IMR-90 (cell line): ENCODE measurements around the gene AMOTL1. TPM values are rescaled to one million over a fixed set of nuclear protein-coding genes. Genes with fewer than 3 reads are reported as not detected.

Source experiments
- ATAC-seq: fragments of 200-7000 bp; cut with Tn5 transposase; 2 replicates; pipeline ENCODE4 v1.9.1; 2020; ENCODE audit warnings: low read depth, mild to moderate bottlenecking, moderate library complexity
- BruUV-seq: library from RNA; stranded (reverse); fragments of 400-500 nt; replicated peaks from 2 replicates; lab custom pipeline; 2021; lab: Mats Ljungman, UMichigan
- CTCF ChIA-PET: fragments of 300-600 bp; formaldehyde crosslinking; extraction: SDS; loops from one replicate; lab custom pipeline; 2021; ENCODE audit warnings: antibody characterized with exemption; lab: Yijun Ruan, JAX
- POLR2A ChIA-PET: fragments of 300-600 bp; sonication (Branson Sonifier 250); formaldehyde crosslinking; loops from one replicate; lab custom pipeline; 2022; ENCODE audit warnings: antibody characterized with exemption; ENCODE audit not compliant: unreplicated experiment; lab: Charles Lee
- DNase-seq: peaks from one replicate; pipeline ENCODE4 v3.0.0; 2013
- H2AFZ ChIP-seq: replicated peaks from 2 replicates; pipeline ENCODE3; 2013; ENCODE audit warnings: low read length, mild to moderate bottlenecking; ENCODE audit not compliant: poor library complexity
- H2AK5ac ChIP-seq: 2 replicates; pipeline ENCODE4 v1.6.1; 2013; ENCODE audit warnings: low read depth, low read length, inconsistent platforms
- H2AK9ac ChIP-seq: replicated peaks from 2 replicates; pipeline ENCODE3; 2013; ENCODE audit warnings: mild to moderate bottlenecking, low read depth, low read length, moderate library complexity; ENCODE audit not compliant: poor library complexity
- H2BK120ac ChIP-seq: 2 replicates; pipeline ENCODE4 v1.6.1; 2013; ENCODE audit warnings: low read depth, low read length, inconsistent platforms
- H2BK15ac ChIP-seq: 3 replicates; pipeline ENCODE4 v1.6.1; 2013; ENCODE audit warnings: low read depth, low read length, inconsistent platforms
- H2BK20ac ChIP-seq: 2 replicates; pipeline ENCODE4 v1.6.1; 2013; ENCODE audit warnings: low read depth, mild to moderate bottlenecking, inconsistent platforms, low read length, moderate library complexity
- H2BK5ac ChIP-seq: 2 replicates; pipeline ENCODE4 v1.6.1; 2013; ENCODE audit warnings: mild to moderate bottlenecking, low read depth, low read length, inconsistent platforms; ENCODE audit not compliant: poor library complexity, severe bottlenecking
- H3K14ac ChIP-seq: replicated peaks from 2 replicates; pipeline ENCODE4 v1.6.1; 2013; ENCODE audit warnings: low read depth, low read length, inconsistent platforms
- H3K18ac ChIP-seq: 2 replicates; pipeline ENCODE4 v1.6.1; 2013; ENCODE audit warnings: low read depth, low read length, control low read depth
- H3K23ac ChIP-seq: 2 replicates; pipeline ENCODE4 v1.6.1; 2013; ENCODE audit warnings: low read depth, low read length, inconsistent platforms
- H3K27ac ChIP-seq: 2 replicates; pipeline ENCODE4 v1.5.1; 2013; ENCODE audit warnings: mild to moderate bottlenecking, control low read depth, low read length; ENCODE audit not compliant: insufficient read depth
- H3K27me3 ChIP-seq: 2 replicates; pipeline ENCODE4 v1.6.1; 2013; ENCODE audit warnings: low read length; ENCODE audit not compliant: control insufficient read depth, insufficient read depth
- H3K36me3 ChIP-seq: 2 replicates; pipeline ENCODE4 v1.6.1; 2013; ENCODE audit warnings: low read length, mixed read lengths; ENCODE audit not compliant: control insufficient read depth, insufficient read depth
- H3K4ac ChIP-seq: 2 replicates; pipeline ENCODE4 v1.6.1; 2013; ENCODE audit warnings: low read depth, low read length, inconsistent platforms
- H3K4me1 ChIP-seq: 2 replicates; pipeline ENCODE4 v1.6.1; 2013; ENCODE audit warnings: low read length, mixed read lengths; ENCODE audit not compliant: control insufficient read depth, insufficient read depth
- H3K4me2 ChIP-seq: 2 replicates; pipeline ENCODE4 v1.6.1; 2013; ENCODE audit warnings: low read depth, mild to moderate bottlenecking, control low read depth, low read length, moderate library complexity
- H3K4me3 ChIP-seq: 2 replicates; pipeline ENCODE4 v1.5.1; 2013; ENCODE audit warnings: low read depth, mild to moderate bottlenecking, control low read depth, low read length, moderate library complexity; ENCODE audit not compliant: insufficient read depth
- H3K56ac ChIP-seq: 2 replicates; pipeline ENCODE4 v1.6.1; 2013; ENCODE audit warnings: low read length, inconsistent platforms; ENCODE audit not compliant: insufficient read depth; ENCODE audit errors: extremely low read depth
- H3K79me1 ChIP-seq, 2 experiments: 2 replicates each; pipeline ENCODE4 v1.6.1; 2013; ENCODE audit warnings: low read length in 2 of 2, inconsistent platforms in 1 of 2, low read depth in 1 of 2
- H3K9ac ChIP-seq: 2 replicates; pipeline ENCODE4 v1.6.1; 2013; ENCODE audit warnings: low read depth, low read length, control low read depth
- H3K9me1 ChIP-seq: 2 replicates; pipeline ENCODE4 v1.6.1; 2013; ENCODE audit warnings: low read length, inconsistent platforms; ENCODE audit not compliant: insufficient read depth
- H3K9me3 ChIP-seq: 2 replicates; pipeline ENCODE4 v1.6.1; 2013; ENCODE audit warnings: low read length; ENCODE audit not compliant: control insufficient read depth, insufficient read depth
- H4K20me1 ChIP-seq: 2 replicates; pipeline ENCODE4 v1.6.1; 2013; ENCODE audit warnings: low read length, inconsistent platforms; ENCODE audit not compliant: insufficient read depth
- H4K5ac ChIP-seq: 2 replicates; pipeline ENCODE4 v1.6.1; 2013; ENCODE audit warnings: mild to moderate bottlenecking, low read depth, low read length, control low read depth
- H4K8ac ChIP-seq, 2 experiments: 2 replicates each; pipeline ENCODE4 v1.6.1; 2013; ENCODE audit warnings: low read depth in 2 of 2, low read length in 2 of 2, control low read depth in 1 of 2, inconsistent platforms in 1 of 2
- H4K91ac ChIP-seq: 2 replicates; pipeline ENCODE4 v1.6.1; 2013; ENCODE audit warnings: low read depth, low read length, inconsistent platforms; ENCODE audit not compliant: insufficient read depth
- BHLHE40 ChIP-seq: fragments of 150-350 bp; IDR thresholded peaks from 2 replicates; pipeline ENCODE4 v1.6.1; 2016; ENCODE audit warnings: mild to moderate bottlenecking, low read depth, low read length
- CHD1 ChIP-seq: IDR thresholded peaks from 2 replicates; pipeline ENCODE4 v1.6.1; 2012; ENCODE audit warnings: low read depth, low read length, improper control_type of control experiment
- CTCF ChIP-seq: conservative IDR thresholded peaks from 2 replicates; pipeline ENCODE4 v1.5.1; 2012; ENCODE audit warnings: mild to moderate bottlenecking, low read depth, low read length, improper control_type of control experiment
- ELK1 ChIP-seq: fragments of 150-350 bp; IDR thresholded peaks from 2 replicates; pipeline ENCODE4 v1.6.1; 2016; ENCODE audit warnings: low read depth, mild to moderate bottlenecking, low read length, moderate library complexity, borderline replicate concordance
- MAFK ChIP-seq: IDR thresholded peaks from 2 replicates; pipeline ENCODE4 v1.6.1; 2012; ENCODE audit warnings: low read depth, low read length, improper control_type of control experiment
- MAZ ChIP-seq: IDR thresholded peaks from 2 replicates; pipeline ENCODE4 v1.6.1; 2012; ENCODE audit warnings: low read depth, mild to moderate bottlenecking, low read length, improper control_type of control experiment, moderate library complexity, borderline replicate concordance
- MXI1 ChIP-seq: IDR thresholded peaks from 2 replicates; pipeline ENCODE4 v1.6.1; 2012; ENCODE audit warnings: low read depth, mild to moderate bottlenecking, low read length, moderate library complexity, borderline replicate concordance
- POLR2A ChIP-seq: IDR thresholded peaks from 2 replicates; pipeline ENCODE4 v1.6.1; 2012; ENCODE audit warnings: mild to moderate bottlenecking, low read depth, low read length
- RAD21 ChIP-seq: IDR thresholded peaks from 2 replicates; pipeline ENCODE4 v1.6.1; 2012; ENCODE audit warnings: low read length, improper control_type of control experiment
- RFX5 ChIP-seq: IDR thresholded peaks from 2 replicates; pipeline ENCODE4 v1.8.0; 2012; ENCODE audit warnings: low read depth, mild to moderate bottlenecking, low read length, moderate library complexity
- SMC3 ChIP-seq: fragments of 150-350 bp; IDR thresholded peaks from 2 replicates; pipeline ENCODE4 v1.6.1; 2016; ENCODE audit warnings: low read depth, mild to moderate bottlenecking, antibody characterized with exemption, low read length, moderate library complexity
- USF2 ChIP-seq: fragments of 150-350 bp; IDR thresholded peaks from 2 replicates; pipeline ENCODE4 v1.6.1; 2017; ENCODE audit warnings: mild to moderate bottlenecking, antibody characterized with exemption, low read length, low read depth
- WGBS, 2 experiments: methylation state at CpG; one replicate each; pipeline versions ENCODE4 v1.1.5 to v1.1.7; 2013; ENCODE audit warnings: missing lambda C conversion rate in 2 of 2; ENCODE audit not compliant: insufficient read length in 1 of 2; ENCODE audit errors: extremely low coverage in 2 of 2; 5-methylcytosine and 5-hydroxymethylcytosine counted together
- dilution Hi-C: fragments of 300-500 bp; cut with HindIII; formaldehyde crosslinking; loops from one replicate; pipeline ENCODE4 v1.14.3; 2018; ENCODE audit warnings: low sequenced_read_pairs; ENCODE audit not compliant: unreplicated experiment
- in situ Hi-C: fragments of 300-500 bp; cut with MboI; formaldehyde crosslinking; loops from 3 replicates; pipeline ENCODE4 v1.14.3; 2019; ENCODE audit warnings: low sequenced_read_pairs, inconsistent platforms, mixed read lengths
- intact Hi-C: fragments of 100-400 bp; cut with micrococcal nuclease; formaldehyde crosslinking; loops from 2 replicates; pipeline ENCODE4 v1.10.0; 2022
- polyA plus RNA-seq, 3 experiments: library from polyadenylated mRNA; depleted of rRNA; stranded (reverse); fragments of >200 nt; gene quantifications; 2 replicates each; pipeline ENCODE4 v1.2.3, GENCODE V29; 2012; ENCODE audit warnings: low replicate concordance in 1 of 3
- total RNA-seq: library from RNA; depleted of rRNA; stranded (reverse); fragments of >200 nt; gene quantifications from 2 replicates; pipeline ENCODE4 v1.2.3, GENCODE V29; 2012

AMOTL1 gene
- total and polyA plus RNA-seq, 2 of the 4 experiments (the other 2 are of a cell fraction), result 18.6 to 49.5 TPM

- TF ChIP-seq ELK1, result no peak
Measured at GRCh38 chr11:94728966-94729751, 39.0 kb upstream of the AMOTL1 start (continued).

- in situ Hi-C loops, result no loop called here
- ChIA-PET POLR2A (no interaction called here), CTCF (no interaction called here)
- TF ChIP-seq CTCF (no peak), MAZ (no peak), MXI1 (no peak), BHLHE40 (no peak), RAD21 (no peak), CHD1 (no peak), USF2 (no peak), RFX5 (no peak), MAFK (no peak), SMC3 (no peak), POLR2A (no peak)
Measured at GRCh38 chr11:94730153-94730552, 38.0 kb upstream of the AMOTL1 start.

More at GRCh38 chr11:94730153-94730552, 38.0 kb upstream of the AMOTL1 start:
- Histone ChIP-seq H3K4me3 (no peak overlapping the region), H4K5ac (no peak overlapping the region), H3K14ac (0 out of 2 replicates have a peak overlapping the region, but pooled peaks have one; percentile 4), H2AFZ (no peak overlapping the region), H2BK20ac (no peak overlapping the region), H3K18ac (no peak overlapping the region), H3K27ac (no peak overlapping the region), H3K79me1 (no peaks in the 10 kb centered on the region), H3K36me3 (no peaks in the 10 kb centered on the region), H3K4ac (peak overlapping the region; percentile 5; the same call in 1 of the 2 replicates), H3K9me3 (no peaks in the 10 kb centered on the region), H4K20me1 (no peaks in the 10 kb centered on the region), H3K56ac (no peak overlapping the region), H2BK5ac (no peak overlapping the region), H2BK15ac (peak overlapping the region; percentile 64; the same call in 1 of the 3 replicates), H3K27me3 (no peaks in the 10 kb centered on the region), H3K4me1 (peaks cover 16% of the 10 kb centered on the region), H4K91ac (no peak overlapping the region), H3K4me2 (no peak overlapping the region), H2AK9ac (no peak overlapping the region), H2BK120ac (no peak overlapping the region), H3K9me1 (peaks cover 14% of the 10 kb centered on the region), H4K8ac (no peak overlapping the region), H3K9ac (no peak overlapping the region), H3K23ac (no peak overlapping the region), H2AK5ac (peak overlapping the region; percentile 61)
- BruUV-seq, result no TSS peak
- dilution Hi-C loops (no loop called here), intact Hi-C loops (no loop called here)
- DNase-seq, result no peak
- WGBS, 2 experiments, result no CpG with 5 or more reads among the region's 1 CpG
- ATAC-seq, result no peak
